Mesendoderm (in vitro differentiated cells): ENCODE data around the gene F10.
"Not testable (repeated sequence)": the region's sequence is repeated elsewhere in the genome, so short reads cannot be mapped to it uniquely, and the experiment has no call there.

Source experiments
- DNase-seq: peaks from one replicate; pipeline ENCODE4 v3.0.0; 2013
- H2AK5ac ChIP-seq: 2 replicates; pipeline ENCODE4 v1.6.1; 2013; ENCODE audit warnings: low read length, inconsistent platforms
- H2BK120ac ChIP-seq: 2 replicates; pipeline ENCODE4 v1.6.1; 2013; ENCODE audit warnings: low read depth, mild to moderate bottlenecking, low read length, moderate library complexity, mixed read lengths
- H2BK15ac ChIP-seq: replicated peaks from 2 replicates; pipeline ENCODE4 v1.6.1; 2013; ENCODE audit warnings: low read depth, mild to moderate bottlenecking, moderate library complexity
- H2BK5ac ChIP-seq: 2 replicates; pipeline ENCODE4 v1.6.1; 2013; ENCODE audit warnings: low read length, inconsistent platforms
- H3K18ac ChIP-seq: 2 replicates; pipeline ENCODE4 v1.6.1; 2013; ENCODE audit warnings: mild to moderate bottlenecking, low read length, mixed read lengths
- H3K23ac ChIP-seq: one replicate; pipeline ENCODE4 v1.6.1; 2013; ENCODE audit warnings: low read length
- H3K27ac ChIP-seq: 2 replicates; pipeline ENCODE4 v1.5.1; 2013; ENCODE audit warnings: low read depth, mild to moderate bottlenecking, inconsistent platforms, low read length, moderate library complexity
- H3K27me3 ChIP-seq: 2 replicates; pipeline ENCODE4 v1.6.1; 2013; ENCODE audit warnings: low read length, control low read depth, mild to moderate bottlenecking, inconsistent platforms; ENCODE audit not compliant: insufficient read depth, poor library complexity
- H3K36me3 ChIP-seq: 2 replicates; pipeline ENCODE4 v1.6.1; 2013; ENCODE audit warnings: low read length, inconsistent platforms; ENCODE audit not compliant: control insufficient read depth, insufficient read depth
- H3K4ac ChIP-seq: one replicate; pipeline ENCODE4 v1.6.1; 2013; ENCODE audit warnings: low read depth, mild to moderate bottlenecking, low read length, moderate library complexity
- H3K4me1 ChIP-seq: 2 replicates; pipeline ENCODE4 v1.6.1; 2013; ENCODE audit warnings: low read depth, low read length, inconsistent platforms; ENCODE audit not compliant: control insufficient read depth
- H3K4me2 ChIP-seq: 2 replicates; pipeline ENCODE4 v1.6.1; 2013; ENCODE audit warnings: low read length
- H3K4me3 ChIP-seq: 2 replicates; pipeline ENCODE4 v1.5.1; 2013; ENCODE audit warnings: mild to moderate bottlenecking, low read length
- H3K56ac ChIP-seq: one replicate; pipeline ENCODE4 v1.6.1; 2013; ENCODE audit warnings: low read length
- H3K79me1 ChIP-seq: 2 replicates; pipeline ENCODE4 v1.6.1; 2013; ENCODE audit warnings: low read length, inconsistent platforms
- H3K79me2 ChIP-seq: 2 replicates; pipeline ENCODE4 v1.6.1; 2013; ENCODE audit warnings: mild to moderate bottlenecking, low read length; ENCODE audit not compliant: control insufficient read depth, insufficient read depth
- H3K9ac ChIP-seq: 2 replicates; pipeline ENCODE4 v1.6.1; 2013; ENCODE audit warnings: low read length, inconsistent platforms
- H4K5ac ChIP-seq: one replicate; pipeline ENCODE4 v1.6.1; 2013; ENCODE audit warnings: low read length
- H4K8ac ChIP-seq: one replicate; pipeline ENCODE4 v1.6.1; 2013; ENCODE audit warnings: low read depth, mild to moderate bottlenecking, control low read depth, low read length, moderate library complexity
- WGBS: extraction: QIAGEN DNeasy Blood & Tissue Kit; methylation state at CpG from one replicate; pipeline ENCODE4 v1.1.7; 2013; ENCODE audit warnings: low lambda C conversion rate, missing lambda C conversion rate; ENCODE audit not compliant: insufficient coverage; ENCODE audit errors: extremely low coverage; 5-methylcytosine and 5-hydroxymethylcytosine counted together

F10 gene

DNA sequence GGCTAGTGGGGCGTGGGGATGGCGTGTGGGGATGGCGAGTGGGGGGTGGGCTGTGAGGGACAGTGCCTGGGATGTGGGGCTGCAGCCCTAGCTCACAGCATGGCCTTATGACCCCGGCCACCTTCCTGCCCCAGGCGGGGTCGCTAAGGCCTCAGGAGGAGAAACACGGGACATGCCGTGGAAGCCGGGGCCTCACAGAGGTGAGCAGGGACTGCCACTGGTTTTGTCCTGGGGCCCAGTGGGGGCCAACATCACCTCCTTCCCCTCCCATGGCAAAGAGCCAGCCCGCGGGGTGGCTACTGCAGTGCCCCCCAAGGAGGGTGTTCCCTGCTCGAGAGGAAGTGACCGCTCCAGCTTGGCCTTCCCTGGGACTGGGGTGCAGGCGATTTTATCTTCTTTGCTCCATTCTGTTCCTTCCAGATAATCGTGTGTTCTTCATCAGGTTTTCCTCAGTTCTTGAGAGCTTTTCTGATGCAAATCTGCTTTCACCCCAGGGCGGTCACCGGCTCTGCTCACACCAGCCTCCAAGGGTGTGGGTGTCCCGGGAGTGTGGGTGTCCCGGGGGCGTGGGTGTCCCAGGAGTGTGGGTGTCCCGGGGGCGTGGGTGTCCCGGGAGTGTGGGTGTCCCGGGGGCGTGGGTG, 15.8 kb upstream of the F10 start:
- Histone ChIP-seq H3K79me1 (no peaks in the 10 kb centered on the region), H3K56ac (no peak overlapping the region), H3K18ac (no peak overlapping the region), H3K4ac (no peak overlapping the region), H3K23ac (no peak overlapping the region), H3K9ac (no peak overlapping the region), H3K27ac (no peak overlapping the region), H2BK120ac (no peak overlapping the region), H3K4me2 (no peak overlapping the region), H2BK15ac (no peak overlapping the region), H4K8ac (no peak overlapping the region), H3K4me1 (no peaks in the 10 kb centered on the region), H2AK5ac (no peak overlapping the region), H3K27me3 (peaks cover 6% of the 10 kb centered on the region), H3K4me3 (no peak overlapping the region), H2BK5ac (no peak overlapping the region), H4K5ac (no peak overlapping the region), H3K79me2 (no peaks in the 10 kb centered on the region), H3K36me3 (no peaks in the 10 kb centered on the region)
- DNase-seq = no peak
- no CpG with 5 or more reads among the region's 25 CpGs for WGBS

DNA sequence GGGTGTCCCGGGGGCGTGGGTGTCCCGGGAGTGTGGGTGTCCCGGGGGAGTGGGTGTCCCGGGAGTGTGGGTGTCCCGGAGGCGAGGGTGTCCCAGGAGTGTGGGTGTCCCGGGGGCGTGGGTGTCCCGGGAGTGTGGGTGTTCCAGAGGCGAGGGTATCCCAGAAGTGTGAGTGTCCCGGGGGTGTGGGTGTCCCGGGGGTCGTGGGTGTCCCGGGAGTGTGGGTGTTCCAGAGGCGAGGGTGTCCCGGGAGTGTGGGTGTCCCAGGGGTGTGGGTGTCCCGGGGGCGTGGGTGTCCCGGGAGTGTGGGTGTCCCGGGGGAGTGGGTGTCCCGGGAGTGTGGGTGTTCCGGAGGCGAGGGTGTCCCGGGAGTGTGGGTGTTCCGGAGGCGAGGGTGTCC, 14.1 kb upstream of the F10 start:
- H4K5ac ChIP-seq, H3K79me1 ChIP-seq, H3K27me3 ChIP-seq, H3K18ac ChIP-seq, H3K9ac ChIP-seq, H4K8ac ChIP-seq, H3K4me3 ChIP-seq, H2BK5ac ChIP-seq, H3K79me2 ChIP-seq, DNase-seq, H3K4ac ChIP-seq, H2BK120ac ChIP-seq, H3K4me2 ChIP-seq, H2AK5ac ChIP-seq, H3K36me3 ChIP-seq, H2BK15ac ChIP-seq, H3K27ac ChIP-seq, H3K56ac ChIP-seq, H3K23ac ChIP-seq, H3K4me1 ChIP-seq: not testable (repeated sequence)
- no CpG with 5 or more reads among the region's 27 CpGs for WGBS

DNA sequence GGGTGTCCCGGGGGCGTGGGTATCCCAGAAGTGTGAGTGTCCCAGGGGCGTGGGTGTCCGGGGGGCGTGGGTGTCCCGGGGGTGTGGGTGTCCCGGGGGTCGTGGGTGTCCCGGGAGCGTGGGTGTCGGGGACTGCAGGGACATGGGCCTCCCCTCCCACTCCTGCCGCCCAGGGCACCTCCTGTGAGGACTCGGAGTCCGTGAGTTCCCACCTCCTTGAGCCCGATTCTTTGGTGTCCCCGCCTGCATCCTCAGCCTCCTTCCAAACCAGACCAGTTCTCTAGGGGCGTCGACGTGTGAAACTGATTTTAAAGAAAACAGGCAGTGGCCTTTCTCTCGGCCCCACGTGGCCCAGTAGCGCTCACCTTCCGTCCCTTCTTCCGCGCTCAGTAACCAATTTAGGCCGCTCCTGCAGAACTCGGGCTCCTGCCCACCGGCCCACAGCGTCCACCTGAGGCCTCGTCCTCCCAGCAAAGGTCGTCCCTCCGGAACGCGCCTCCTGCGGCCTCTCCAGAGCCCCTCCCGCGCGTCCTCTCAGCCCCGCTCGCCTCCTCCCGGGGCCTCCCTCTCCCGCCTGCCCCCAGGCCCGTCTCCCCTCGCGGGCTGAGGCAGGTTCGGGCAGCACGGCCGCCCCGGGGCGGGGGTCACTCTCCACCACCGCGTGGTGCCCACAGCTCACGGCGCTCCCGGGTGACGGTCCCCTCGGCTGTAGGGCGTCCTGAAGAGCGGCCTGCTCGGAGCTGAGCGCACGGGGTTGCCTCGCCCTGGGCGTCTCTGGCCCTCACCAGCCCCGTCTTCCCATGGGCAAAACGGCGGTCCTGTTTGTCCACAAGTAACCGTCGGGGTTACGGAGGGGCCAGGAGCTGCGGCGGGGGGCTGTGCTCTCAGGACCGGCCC, 13.2 kb upstream of the F10 start:
- Histone ChIP-seq H3K27ac (no peak overlapping the region), H4K5ac (no peak overlapping the region), H3K36me3 (no peaks in the 10 kb centered on the region), H4K8ac (no peak overlapping the region), H3K27me3 (peaks cover 6% of the 10 kb centered on the region), H3K9ac (peak overlapping the region; percentile 24), H3K18ac (no peak overlapping the region), H2AK5ac (no peak overlapping the region), H2BK5ac (no peak overlapping the region), H3K4me3 (no peak overlapping the region), H2BK15ac (no peak overlapping the region), H2BK120ac (no peak overlapping the region), H3K4me1 (no peaks in the 10 kb centered on the region), H3K4me2 (no peak overlapping the region), H3K56ac (peak overlapping the region; percentile 76), H3K23ac (no peak overlapping the region), H3K4ac (no peak overlapping the region), H3K79me2 (no peaks in the 10 kb centered on the region), H3K79me1 (no peaks in the 10 kb centered on the region)
- DNase-seq = no peak
- WGBS = no CpG with 5 or more reads among the region's 73 CpGs

DNA sequence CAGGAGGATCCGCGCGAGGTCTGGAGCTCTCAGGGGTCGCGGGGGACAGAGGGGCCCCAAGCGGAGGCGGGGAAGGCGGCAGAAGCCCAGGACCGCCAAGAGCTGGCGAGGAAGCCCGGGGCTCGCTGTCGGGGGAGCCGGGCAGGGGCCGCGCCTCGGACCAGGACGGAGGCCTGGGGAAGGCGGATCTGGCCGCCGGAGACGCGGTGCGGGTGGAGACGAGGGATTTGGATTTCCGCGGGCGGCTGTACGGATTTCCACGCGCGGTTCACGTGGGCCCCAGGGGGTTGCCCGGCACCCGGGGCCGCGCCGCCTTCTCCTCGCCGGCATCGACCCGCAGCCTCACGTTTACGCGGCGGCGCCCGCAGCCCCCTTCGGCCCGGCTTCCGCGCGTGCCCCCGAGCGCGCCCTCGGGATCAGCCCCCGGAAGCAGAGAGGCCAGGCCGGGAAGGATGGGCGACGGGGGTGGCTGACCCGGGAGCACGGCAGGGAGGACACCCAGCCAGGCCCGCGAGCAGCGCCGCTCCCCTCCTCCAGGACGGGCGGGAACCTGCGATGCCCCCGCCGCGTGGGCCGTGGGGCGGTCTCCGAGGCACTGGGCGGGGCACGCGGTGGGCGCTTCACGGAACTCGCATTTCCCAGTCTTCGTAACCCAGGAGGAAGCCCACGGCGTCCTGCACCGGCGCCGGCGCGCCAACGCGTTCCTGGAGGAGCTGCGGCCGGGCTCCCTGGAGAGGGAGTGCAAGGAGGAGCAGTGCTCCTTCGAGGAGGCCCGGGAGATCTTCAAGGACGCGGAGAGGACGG, 12.3 kb upstream of the F10 start:
- Histone ChIP-seq H3K27ac (no peak overlapping the region), H2BK120ac (no peak overlapping the region), H4K8ac (no peak overlapping the region), H2BK5ac (no peak overlapping the region), H3K4ac (no peak overlapping the region), H3K27me3 (peaks cover 6% of the 10 kb centered on the region), H3K9ac (peak overlapping the region; percentile 24), H2BK15ac (no peak overlapping the region), H3K4me1 (no peaks in the 10 kb centered on the region), H3K79me1 (no peaks in the 10 kb centered on the region), H3K56ac (peak overlapping the region; percentile 76), H3K4me2 (peak overlapping the region; percentile 1), H3K36me3 (no peaks in the 10 kb centered on the region), H3K4me3 (no peak overlapping the region), H3K79me2 (no peaks in the 10 kb centered on the region), H4K5ac (no peak overlapping the region), H3K18ac (no peak overlapping the region), H2AK5ac (no peak overlapping the region), H3K23ac (no peak overlapping the region)
- DNase-seq = no peak
- no CpG with 5 or more reads among the region's 99 CpGs for WGBS

DNA sequence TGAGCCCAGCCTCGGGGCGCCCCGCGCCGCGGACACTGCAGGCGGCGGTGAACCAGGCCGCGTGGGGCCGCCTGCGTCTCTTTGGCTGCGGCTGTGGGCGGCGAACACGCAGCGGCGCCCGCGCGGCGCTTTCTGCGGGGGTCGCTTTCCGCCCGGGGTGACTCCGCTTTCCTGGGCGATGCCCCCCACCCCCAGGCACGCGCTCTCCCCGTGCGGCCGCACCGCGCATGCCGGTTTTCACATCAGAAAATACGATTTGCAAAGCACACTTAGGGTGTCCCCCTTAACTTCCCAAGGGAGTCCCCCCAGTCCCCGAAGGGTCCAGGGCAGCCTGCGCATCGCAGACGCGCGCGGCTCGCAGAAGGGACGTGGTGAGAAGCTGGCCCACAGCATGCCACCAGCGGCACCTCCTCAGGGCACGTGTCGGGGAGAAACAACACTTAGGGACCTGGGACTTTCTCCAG, 11.7 kb upstream of the F10 start:
- Histone ChIP-seq H3K4me3 (no peak overlapping the region), H3K4ac (no peak overlapping the region)
- no CpG with 5 or more reads among the region's 49 CpGs for WGBS

More for the DNA sequence above, 11.7 kb upstream of the F10 start:
- Histone ChIP-seq H2BK5ac (no peak overlapping the region), H3K56ac (peak overlapping the region; percentile 12), H3K79me1 (no peaks in the 10 kb centered on the region), H3K27me3 (peaks cover 6% of the 10 kb centered on the region), H3K27ac (no peak overlapping the region), H3K23ac (no peak overlapping the region), H2BK120ac (no peak overlapping the region), H3K9ac (no peak overlapping the region), H2BK15ac (no peak overlapping the region), H3K36me3 (no peaks in the 10 kb centered on the region), H4K8ac (no peak overlapping the region), H3K18ac (no peak overlapping the region), H3K79me2 (no peaks in the 10 kb centered on the region), H3K4me2 (no peak overlapping the region), H4K5ac (no peak overlapping the region), H3K4me1 (no peaks in the 10 kb centered on the region), H2AK5ac (no peak overlapping the region)
- DNase-seq = no peak
